Measurements from ENCODE around the gene PRSS50.
"Not testable (repeated sequence)": the region's sequence is repeated elsewhere in the genome, so short reads cannot be mapped to it uniquely, and the experiment has no call there.

Gene PRSS50, protein sequence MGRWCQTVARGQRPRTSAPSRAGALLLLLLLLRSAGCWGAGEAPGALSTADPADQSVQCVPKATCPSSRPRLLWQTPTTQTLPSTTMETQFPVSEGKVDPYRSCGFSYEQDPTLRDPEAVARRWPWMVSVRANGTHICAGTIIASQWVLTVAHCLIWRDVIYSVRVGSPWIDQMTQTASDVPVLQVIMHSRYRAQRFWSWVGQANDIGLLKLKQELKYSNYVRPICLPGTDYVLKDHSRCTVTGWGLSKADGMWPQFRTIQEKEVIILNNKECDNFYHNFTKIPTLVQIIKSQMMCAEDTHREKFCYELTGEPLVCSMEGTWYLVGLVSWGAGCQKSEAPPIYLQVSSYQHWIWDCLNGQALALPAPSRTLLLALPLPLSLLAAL

DNA sequence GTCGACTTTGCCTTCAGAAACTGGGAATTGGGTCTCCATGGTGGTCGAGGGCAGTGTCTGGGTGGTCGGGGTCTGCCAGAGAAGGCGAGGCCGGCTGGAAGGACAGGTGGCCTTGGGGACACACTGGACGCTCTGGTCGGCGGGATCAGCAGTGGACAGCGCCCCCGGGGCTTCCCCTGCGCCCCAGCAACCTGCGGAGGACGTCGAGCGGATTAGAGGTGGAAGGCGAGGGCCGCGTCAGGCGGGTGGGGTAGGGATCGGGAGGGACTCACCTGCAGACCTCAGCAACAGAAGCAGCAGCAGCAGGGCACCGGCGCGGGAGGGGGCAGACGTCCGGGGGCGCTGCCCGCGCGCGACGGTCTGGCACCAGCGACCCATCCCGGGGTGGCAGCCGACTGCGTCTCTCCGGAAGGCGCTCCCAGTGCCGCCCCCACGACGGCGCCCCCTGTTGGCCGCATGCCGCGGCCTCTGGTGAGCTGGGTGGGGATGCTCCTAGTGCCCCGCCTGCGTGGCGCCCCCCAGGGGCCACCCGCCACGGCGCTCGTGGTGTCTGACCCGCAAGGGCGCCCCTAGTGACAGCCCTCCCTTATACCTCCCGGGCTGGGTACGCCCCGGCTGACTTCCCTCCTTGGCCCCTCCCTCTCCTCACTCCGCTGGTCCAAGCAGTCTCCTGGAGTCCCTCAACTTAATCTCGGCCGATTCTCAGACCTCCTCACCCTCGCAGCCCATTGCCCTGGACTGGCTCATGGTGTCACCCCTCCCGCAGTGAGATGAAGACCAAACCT lies at the start of gene PRSS50:
TSS of gene PRSS50 (minus strand) at position 423 of the 785 bp plus-strand sequence. CDS start at position 378, 45 bp downstream.
- DNase-seq, result no peak

DNA sequence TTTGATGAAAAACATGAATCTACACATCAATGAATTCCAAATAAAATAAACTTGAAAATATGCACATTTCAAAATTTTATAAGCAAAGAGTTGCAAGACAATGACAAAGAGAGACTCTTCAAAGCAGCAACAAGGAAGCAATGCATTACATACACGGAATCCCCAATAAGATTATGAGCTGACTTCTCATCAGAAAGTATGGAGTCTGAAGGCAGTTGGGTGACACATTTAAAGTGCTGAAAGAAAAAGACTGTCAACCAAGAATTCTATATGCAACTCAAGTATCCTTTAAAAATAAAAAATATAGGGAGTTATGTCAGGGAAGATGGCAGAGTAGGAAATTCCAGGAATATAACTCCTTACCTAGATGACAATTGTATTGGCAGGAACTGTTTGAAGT lies 46.5 kb upstream of the PRSS50 start:
- DNase-seq, result no peak

DNA sequence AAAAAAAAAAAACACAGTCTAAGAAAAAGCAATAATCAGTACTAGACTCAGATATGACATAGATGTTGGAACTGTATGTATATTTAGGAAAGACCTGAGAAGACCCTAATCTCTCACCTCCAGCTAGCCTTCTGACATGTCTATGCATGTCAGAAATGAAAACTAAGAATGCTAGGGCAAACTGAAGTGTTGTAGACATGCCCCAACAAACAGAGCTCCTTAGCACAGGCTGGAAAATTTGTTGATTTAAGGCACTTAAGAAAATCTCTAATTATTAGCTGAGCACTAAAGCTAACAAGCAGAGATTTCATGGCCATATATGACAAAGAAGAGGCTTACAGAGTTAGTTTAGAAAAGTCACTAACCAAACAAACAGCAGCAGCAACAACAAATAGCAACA lies 45.5 kb upstream of the PRSS50 start:
- no peak for DNase-seq

DNA sequence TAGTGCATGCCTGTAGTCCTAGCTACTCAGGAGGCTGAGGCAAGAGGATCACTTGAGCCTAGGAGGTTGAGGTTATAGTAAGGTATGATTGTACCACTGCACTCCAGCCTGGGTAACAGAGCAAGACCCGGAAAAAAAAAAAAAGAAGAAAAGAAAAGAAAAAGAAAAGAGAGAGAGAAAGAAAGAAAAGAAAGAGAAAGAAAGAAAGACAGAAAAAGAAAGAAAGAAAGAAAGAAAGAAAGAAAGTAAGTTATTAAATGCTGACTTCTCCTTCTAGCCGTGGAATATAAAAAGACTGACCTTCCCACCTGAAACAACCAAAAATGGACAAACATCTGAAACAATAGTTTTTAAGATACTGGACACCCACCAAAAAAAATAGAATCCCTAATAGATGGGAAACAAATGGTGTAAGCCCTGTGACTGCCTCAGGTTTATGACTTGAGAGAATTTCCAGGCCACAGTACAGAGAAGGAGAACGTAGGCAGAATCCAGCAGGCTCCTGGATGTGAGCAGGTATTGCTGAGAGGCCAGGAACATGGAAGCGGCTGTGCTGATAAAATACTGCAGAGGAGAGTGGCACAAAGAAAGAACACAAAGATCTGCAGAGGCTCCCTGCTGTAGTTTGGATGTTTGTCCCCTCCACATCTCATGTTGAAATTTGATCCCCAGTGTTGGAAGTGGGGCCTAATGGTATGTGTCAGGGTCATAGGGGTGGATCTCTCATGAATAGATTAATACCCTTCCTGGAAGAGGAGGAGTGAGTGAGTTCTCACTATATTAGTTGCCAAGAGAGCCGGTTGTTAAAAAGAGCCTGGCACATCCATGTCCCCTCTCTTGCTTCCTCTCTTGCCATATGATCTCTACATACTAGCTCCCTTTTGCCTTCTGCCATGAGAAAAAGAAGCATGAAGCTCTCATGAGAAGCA lies 41.8 kb upstream of the PRSS50 start:
- no peak for DNase-seq

DNA sequence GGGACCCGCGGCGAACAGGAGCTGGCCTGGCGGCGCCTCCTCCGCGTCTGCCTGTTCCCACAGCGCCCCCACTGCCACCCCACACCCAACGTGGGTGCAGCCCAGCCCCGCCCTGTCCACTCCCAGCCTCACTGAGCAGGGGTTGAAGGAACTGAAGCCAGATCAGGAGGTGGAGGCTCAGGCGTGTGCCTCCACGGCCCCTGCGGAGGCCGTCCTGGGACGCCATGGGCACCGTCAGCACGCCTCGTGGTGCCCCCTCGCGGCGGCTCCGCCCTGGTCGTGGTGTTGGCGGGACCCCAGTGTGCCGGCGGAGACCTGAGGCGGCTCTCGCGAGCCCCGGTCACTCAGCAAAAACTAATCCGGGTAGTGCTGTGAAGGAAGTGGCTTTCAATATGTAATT lies 39.0 kb upstream of the PRSS50 start:
- no peak for DNase-seq

DNA sequence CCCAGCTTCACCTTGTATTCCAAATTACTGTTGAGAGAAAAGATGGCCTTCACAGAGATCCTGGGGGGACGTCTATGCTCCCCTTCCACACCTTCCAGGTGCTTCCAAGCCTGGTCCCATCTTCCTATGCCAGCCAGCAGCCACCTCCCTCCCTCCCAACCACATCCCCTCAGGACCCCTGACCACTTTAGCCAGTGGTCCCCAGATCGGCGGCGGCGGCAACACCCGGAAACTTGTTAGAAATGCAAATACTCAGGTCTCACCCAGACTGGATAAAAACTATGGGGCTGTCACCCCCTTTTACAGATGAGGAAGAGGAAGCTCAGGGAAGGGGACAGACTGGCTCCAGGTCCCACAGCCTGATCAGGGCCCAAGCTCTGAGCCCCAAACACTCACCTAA lies 38.0 kb upstream of the PRSS50 start:
- no peak for DNase-seq

DNA sequence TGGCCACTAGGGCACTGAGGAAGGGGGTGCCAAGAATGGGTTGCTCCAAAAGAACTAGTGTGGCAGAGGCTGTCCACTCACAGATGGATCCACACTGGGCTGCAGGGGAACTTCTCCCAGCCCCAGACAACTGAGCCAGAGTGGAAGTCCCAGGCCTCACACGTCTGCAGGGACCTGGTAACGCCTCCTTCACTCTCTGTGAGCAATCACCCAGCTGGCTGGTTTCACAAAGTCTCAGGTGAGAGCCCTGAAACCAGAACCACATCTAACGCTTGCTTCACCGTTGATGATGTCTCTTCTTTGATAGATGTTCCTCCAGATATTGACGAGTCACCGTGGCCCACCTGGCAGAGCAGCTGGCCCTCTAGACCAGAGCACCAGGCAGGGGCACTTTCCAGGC lies 35.5 kb upstream of the PRSS50 start:
- not testable (repeated sequence) for DNase-seq

DNA sequence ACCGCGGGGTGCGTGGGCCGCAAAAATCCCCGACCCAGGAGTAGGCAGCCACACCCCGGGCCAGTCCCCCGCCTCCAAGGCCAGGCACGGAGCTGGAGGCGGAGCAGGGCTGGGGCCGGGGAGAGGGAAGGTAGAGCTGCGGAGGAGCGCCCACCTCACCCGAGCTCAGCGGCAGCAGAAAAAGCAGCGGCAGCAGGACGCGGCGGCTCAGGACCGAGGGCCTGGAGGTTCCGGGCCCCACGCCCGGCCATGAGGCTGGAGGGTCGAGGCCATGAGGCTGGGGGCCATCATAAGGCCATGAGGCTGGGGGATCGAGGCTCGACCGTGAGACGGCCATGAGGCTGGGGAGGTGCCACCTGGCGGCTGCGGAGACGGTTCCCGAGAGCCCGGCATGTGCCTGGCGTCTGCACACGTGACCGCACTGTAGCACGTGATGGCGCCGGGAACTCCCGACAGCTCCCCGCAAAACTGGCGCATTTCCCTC lies 32.9 kb upstream of the PRSS50 start:
- DNase-seq, result no peak

DNA sequence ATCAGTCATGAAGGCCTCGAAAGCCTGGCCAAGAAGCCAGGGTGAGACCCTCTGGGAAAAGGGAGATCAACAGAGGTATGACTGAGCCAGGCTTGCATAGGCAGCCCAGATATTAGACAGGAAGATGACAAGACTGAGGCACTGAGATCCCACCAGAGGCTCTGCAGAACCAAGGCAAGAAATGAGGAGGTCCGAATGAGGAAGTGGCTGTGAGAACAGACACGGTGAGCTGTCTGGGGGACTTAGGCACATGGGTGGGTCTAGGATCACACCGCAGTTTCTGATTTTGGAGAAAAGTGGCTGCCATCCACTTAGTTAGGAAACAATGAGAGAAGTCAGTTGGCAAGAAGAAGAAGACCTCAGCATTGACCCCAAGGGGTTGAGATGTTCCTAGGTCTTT lies 31.5 kb upstream of the PRSS50 start:
- no peak for DNase-seq

DNA sequence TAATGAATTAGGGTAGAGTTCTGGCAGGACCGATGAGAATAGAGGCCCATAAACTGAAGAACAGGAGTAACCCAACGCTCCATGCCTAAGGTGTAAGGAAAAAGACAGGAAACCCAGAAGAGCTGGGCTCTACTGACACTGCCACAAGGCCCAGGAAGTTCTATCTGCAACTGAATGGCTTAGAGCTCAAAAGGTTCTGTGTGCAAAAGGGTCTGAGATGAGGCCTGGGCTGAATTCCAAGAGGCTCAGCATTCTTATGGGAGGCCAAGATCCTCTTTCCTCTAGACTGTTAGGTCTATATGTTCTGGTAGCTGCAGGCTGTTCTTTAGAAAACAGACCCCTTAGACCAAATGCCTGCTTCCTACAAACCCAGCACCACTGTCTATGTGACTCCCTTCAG lies 30.5 kb upstream of the PRSS50 start:
- DNase-seq, result no peak

DNA sequence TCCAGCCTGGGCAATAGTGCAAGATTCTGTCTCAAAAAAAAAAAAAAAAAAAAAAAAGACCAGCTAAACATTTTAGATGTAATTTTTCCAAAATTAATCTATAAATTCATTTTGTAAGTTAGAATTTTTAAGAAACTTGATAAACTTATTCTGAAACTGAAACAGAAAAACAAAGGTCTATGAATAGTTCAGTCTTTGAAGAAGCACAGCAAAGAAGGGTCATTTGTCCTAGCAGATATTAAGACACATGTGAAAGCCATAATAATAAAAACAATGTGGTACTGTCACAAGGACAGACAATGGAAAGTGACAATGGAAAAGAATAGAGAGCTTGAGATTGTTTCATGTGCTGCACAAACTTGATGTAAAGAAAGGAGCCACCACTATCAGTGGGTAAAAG lies 29.0 kb upstream of the PRSS50 start:
- no peak for DNase-seq

DNA sequence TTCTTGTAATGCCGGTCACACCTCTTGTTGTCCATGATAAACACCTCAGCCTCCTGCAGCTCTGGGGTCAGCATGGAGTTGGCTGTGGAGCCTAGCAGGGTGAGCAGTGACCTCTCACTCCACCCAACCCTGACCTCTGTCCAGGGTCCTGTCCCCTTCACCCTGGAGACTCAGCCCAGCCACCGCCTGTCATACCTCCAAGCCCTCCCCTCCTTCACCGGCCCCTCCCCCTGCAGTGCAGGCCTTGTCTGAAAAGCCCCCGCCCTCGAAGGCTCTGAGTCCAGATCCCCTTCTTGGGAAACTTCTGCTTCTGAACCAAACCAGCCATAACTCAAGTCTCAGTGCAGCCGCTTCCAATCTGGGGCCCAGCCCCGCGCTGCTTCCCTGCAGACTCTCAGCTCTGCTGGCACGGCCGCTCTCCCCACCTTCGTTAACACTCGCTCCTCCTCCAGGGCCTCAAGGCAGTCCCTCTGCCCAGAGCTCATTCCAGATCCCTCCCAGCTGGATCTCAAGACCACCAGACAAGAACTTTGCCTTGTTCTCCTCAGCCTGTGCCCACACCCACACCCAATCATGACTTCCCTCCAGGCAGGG lies 25.4 kb upstream of the PRSS50 start:
- no peak for DNase-seq

DNA sequence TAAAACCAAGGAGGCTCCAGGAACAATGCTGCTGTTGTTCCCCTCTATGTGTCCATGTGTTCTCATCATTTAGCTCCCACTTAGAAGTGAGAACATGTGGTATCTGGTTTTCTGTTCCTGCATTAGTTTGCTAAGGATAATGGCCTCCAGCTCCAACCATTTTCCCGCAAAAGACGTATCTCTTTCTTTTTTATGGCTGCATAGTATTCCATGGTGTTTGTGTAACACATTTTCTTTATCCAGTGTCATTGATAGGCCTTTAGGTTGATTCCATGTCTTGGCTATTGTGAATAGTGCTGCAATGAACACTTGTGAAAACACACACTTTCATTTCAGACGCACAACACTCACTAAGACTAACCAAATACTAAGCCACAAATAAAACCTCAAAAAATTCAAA lies 21.9 kb upstream of the PRSS50 start:
- not testable (repeated sequence) for DNase-seq

DNA sequence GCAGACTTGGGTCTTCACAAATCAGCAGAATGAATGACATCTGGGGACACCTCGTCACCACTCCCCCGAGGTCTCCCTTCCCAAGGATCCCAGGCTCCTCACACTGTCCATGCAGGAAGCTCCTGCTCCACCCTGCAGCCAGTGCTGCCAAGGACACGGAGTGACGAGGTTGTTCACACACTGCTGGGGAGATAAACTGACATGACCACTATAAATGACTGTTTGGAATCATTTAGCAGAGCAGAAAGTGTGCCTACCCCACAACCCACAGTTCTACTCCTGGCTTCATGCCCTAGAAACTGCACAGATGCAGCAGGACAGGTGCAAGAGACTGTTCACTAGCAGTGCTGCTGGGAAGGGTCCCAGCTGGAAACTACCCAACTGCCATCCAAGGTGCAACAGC lies 19.7 kb upstream of the PRSS50 start:
- no peak for DNase-seq

DNA sequence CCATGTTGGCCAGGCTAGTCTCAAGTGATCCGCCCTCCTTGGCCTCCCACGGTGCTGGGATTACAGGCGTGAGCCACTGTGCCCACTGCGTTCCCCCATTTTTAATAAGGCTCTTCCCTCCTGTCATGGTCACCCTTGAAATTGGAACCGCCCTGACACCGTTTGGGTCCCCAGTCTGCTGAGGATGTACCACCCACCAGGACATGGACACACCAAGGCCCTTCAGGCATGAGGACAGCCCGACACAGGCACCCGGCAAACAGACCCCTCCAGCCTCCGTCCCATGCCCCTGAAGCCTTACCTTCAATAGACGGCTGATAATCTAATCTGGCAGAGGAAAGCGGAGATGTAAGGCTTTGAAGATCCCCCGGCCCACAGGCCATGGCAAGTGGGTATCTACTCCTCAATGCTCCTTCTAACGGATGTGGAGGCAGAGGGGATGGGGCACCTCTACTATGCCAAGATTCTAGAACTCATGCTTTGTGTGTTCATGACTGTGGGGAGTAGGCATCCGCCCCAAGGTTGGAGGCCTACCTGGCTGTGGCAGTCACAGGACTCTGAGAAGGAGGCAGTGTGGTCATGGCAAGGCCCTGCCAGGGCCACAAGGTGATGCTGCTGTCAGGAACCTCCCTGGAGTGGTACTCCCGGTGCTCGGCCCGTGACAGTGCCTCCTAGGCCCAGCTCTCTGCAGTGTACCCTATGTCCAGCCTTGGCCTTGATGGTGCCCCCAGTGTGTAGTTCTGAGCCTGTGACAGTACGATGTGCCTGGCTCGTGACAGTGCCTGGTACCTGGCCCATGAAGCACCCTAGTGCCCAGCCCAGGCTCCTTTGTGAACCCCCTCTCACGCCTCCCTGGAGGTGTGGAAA lies 18.6 kb upstream of the PRSS50 start:
- no peak for DNase-seq

DNA sequence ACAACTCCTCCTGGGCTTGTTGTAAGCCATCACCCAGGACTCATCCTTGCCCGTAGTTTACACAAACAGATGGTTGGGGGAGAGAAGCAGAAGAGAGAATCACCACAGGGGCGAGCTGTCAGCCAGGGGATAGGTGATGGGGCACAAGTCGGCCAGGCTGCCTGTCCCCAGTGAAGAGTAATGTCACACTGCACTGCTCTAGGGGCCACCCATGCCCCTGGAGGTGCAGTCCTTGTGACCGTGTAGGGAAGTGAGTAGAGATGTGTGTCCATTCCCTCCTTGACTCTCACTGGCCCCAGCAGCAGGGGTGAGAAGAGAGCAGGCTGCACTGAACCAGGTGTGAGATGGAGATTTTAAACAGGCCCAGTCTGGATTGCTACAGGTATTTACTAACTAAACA lies 17.1 kb upstream of the PRSS50 start:
- DNase-seq, result no peak

DNA sequence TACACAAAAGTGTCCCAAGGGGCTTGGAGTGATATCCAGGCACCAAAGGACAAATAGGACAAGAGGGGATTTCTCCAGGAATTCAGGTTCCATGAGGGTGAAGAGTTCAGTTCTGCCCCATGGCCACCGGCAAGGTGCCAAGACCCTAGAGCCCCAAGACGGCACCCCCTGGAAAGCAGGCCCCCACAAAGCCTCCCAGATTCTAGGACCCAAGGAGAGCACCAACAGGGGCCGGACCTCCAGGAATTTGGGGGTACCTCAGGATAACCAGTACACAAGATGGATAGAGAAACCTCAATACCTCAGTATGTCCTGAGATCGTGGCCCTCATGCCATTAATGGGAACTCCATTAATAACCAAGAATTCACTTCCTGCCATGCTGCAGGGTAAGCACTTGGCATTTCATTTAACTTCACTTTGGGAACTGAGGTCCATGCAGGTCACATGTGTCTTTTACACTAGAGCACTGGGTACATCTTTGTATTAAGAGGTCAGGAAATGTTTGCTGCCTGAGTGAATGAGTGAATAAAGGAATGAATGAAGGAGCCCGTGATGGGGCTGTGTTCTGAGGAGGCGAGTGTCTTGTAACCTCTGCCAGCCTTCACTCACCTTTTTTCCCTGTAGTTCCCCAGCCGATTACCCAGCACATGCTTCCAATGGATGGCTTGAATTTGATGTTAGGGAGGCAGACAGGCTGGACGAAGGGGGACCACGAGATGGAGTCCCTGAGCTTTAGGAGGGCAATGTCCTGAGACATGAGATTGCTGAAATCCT lies 15.5 kb upstream of the PRSS50 start:
- DNase-seq, result no peak

DNA sequence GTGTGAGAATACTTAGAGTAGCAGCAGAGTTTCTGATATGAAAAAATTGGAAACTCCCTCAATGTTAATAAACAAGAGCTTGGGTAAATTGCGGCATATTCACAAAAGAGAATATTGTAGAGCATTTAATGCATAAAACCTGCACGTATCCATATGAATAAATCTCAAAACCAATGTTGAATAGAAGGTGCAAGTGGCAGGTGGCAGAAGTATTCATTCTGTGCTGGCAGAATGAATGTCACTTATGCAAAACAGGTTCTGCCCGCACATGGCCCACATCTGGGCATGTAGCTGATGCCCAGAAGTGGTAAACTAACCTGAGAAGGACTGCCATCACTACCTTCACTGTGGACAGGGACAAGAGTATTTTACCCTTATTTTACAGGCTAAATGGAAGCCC lies 14.1 kb upstream of the PRSS50 start:
- no peak for DNase-seq

DNA sequence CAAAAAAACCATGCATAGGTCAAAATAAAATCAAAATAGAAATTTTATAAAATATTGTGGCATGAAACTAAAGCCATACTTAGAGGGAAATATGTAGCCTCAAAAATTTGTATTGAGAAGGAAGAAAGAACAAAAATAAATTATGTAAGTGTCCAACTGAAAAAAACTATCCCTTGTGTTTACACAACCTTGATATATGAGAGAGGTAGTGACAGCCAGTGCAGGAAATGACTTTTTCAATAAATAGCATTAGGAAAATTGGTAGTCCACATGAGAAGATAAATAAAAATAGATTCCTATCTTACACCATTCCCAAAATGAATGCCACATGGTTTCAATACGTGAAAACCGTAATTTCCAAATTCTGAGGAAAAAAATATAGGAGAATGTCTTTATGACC lies 13.2 kb upstream of the PRSS50 start:
- no peak for DNase-seq

DNA sequence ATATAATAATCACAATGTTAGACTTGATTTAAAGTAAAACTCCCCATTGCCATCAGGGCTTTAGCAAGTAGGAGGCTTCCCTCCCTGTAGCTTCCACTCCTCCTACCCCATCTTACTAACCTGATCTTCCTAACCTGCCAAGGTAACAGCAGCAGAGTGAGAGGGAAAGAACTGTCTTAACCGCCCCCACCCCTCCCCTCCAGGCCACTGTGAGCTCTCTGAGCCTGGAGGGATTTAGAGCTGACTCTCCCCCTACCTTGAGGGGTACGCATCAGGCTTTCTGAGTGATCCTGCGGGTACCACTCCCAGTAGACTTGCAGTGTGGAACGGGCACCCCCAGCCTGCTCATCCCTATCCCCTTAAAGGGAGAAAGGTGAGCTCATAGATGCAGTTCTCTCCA lies 11.4 kb upstream of the PRSS50 start:
- DNase-seq, result no peak

Data from NCI-H748 treated with DMSO at 0.1 percent for 48 hours (cell line).